Thoracic aorta (tissue), 2 donors: ENCODE results near the gene THOC1. TPM values are rescaled to one million over a fixed set of nuclear protein-coding genes. Genes with fewer than 3 reads are reported as not detected.

Experiments used
- ATAC-seq: fragments of 150-250 bp; one replicate; pipeline ENCODE4 v1.8.0; 2017; ENCODE audit warnings: low read depth; ENCODE audit not compliant: insufficient number of reproducible peaks, low FRiP score
- DNase-seq: peaks from one replicate; pipeline ENCODE4 v3.0.0-alpha.2; 2020; ENCODE audit warnings: low spot score
- H3K27ac ChIP-seq, 2 donors: fragments of 200-600 bp; sonication (generic); 1 replicate in 1 of 2; 2 replicates in 1 of 2; pipeline ENCODE4 v1.5.1; 2016; ENCODE audit warnings: mild to moderate bottlenecking in 2 of 2, moderate library complexity in 2 of 2
- H3K27me3 ChIP-seq: fragments of 200-600 bp; sonication (generic); replicated peaks from 2 replicates; pipeline ENCODE4 v1.6.0; 2016; ENCODE audit warnings: mild to moderate bottlenecking; ENCODE audit not compliant: insufficient read depth
- H3K36me3 ChIP-seq: fragments of 200-600 bp; sonication (generic); one replicate; pipeline ENCODE4 v1.5.1; 2016
- H3K4me1 ChIP-seq, 2 donors: fragments of 200-600 bp; sonication (generic); 1 replicate in 1 of 2; 2 replicates in 1 of 2; pipeline versions ENCODE4 v1.5.1 to v1.6.0; 2016; ENCODE audit warnings: low read depth in 2 of 2, mild to moderate bottlenecking in 1 of 2; ENCODE audit not compliant: control insufficient read depth in 1 of 2
- H3K4me3 ChIP-seq: fragments of 200-600 bp; sonication (generic); 2 replicates; pipeline ENCODE4 v1.5.1; 2016; ENCODE audit warnings: mild to moderate bottlenecking
- H3K9me3 ChIP-seq: fragments of 200-600 bp; sonication (generic); 2 replicates; pipeline ENCODE4 v1.5.1; 2016
- total RNA-seq, 2 donors: library from RNA; depleted of rRNA; stranded (reverse); fragments of >200 nt; gene quantifications; one replicate each; pipeline versions ENCODE4 v1.1.0 to v1.2.3, GENCODE V29; 2016
- TF ChIP-seq, protein P1 (sequence below): fragments of 200-600 bp; sonication (generic); IDR thresholded peaks from one replicate; pipeline ENCODE4 v1.5.1; 2019; ENCODE audit warnings: antibody characterized with exemption

THOC1 gene
- total RNA-seq, 2 donors from 2014 or later = 57.4 to 126 TPM

DNA sequence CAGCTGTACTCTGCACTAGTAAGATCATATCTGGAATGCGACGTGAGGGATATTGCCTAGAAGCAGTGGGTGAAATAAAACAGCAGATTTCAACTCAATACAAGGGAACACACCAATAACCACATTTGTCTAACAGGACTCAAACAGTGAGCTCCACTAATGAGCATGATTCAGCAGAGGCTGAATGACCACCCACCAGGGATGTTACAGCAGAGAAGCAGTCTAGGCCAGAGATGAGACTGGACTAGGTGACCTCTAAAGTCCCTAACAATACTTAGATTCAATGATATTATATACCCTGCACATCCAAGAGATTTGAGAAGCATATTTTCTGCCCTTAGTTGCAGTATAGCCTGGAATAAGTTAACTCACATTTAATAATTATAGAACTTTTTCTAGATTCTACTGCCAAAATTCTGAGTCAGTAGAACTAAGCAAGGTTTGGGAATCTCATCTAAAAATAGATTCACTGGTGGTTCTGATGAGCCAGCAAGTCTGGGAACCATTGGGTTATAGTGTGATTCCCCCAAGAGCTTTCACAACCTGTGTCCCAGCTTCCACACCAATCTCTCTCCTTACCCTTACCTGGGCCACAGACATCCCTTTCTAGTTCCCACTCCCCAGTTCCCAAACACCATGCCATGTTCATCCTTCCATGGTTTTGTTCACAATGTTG is 6.3 kb downstream of the THOC1 start:
- Histone ChIP-seq H3K9me3 (no peaks in the 10 kb centered on the region), H3K27me3 (no peaks in the 10 kb centered on the region), H3K36me3 (peaks cover 29% of the 10 kb centered on the region), H3K4me3 (no peak overlapping the region), H3K27ac (no peak overlapping the region), H3K4me1 (peaks cover 4 to 7% of the 10 kb centered on the region in 2 donors)
- TF ChIP-seq, protein P1, sequence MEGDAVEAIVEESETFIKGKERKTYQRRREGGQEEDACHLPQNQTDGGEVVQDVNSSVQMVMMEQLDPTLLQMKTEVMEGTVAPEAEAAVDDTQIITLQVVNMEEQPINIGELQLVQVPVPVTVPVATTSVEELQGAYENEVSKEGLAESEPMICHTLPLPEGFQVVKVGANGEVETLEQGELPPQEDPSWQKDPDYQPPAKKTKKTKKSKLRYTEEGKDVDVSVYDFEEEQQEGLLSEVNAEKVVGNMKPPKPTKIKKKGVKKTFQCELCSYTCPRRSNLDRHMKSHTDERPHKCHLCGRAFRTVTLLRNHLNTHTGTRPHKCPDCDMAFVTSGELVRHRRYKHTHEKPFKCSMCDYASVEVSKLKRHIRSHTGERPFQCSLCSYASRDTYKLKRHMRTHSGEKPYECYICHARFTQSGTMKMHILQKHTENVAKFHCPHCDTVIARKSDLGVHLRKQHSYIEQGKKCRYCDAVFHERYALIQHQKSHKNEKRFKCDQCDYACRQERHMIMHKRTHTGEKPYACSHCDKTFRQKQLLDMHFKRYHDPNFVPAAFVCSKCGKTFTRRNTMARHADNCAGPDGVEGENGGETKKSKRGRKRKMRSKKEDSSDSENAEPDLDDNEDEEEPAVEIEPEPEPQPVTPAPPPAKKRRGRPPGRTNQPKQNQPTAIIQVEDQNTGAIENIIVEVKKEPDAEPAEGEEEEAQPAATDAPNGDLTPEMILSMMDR = no peak
- no peak for ATAC-seq
- DNase-seq = no peak

DNA sequence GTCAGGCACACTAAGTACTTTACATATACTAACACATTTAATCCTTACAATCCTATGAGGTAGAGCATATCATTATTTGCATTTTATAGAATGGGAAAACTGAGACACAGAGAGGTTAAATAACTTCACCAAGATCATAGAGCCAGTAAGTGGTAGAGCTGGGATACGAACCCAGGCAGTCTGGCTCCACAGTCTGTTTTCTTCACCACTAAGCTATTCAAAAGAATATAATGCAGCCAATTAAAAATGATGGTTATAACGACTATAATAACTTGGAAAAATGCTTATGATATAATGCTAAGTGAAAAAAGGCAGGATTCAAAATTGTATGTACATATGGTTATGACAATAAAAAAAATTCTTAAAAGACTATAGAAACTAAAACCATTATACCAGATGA is 7.3 kb downstream of the THOC1 start:
- Histone ChIP-seq H3K27me3 (no peaks in the 10 kb centered on the region), H3K27ac (no peak overlapping the region), H3K4me1 (peaks cover 4 to 5% of the 10 kb centered on the region in 2 donors), H3K9me3 (no peaks in the 10 kb centered on the region), H3K4me3 (no peak overlapping the region), H3K36me3 (peaks cover 38% of the 10 kb centered on the region)
- no peak for DNase-seq
- TF ChIP-seq, protein P1 = no peak
- no peak for ATAC-seq

DNA sequence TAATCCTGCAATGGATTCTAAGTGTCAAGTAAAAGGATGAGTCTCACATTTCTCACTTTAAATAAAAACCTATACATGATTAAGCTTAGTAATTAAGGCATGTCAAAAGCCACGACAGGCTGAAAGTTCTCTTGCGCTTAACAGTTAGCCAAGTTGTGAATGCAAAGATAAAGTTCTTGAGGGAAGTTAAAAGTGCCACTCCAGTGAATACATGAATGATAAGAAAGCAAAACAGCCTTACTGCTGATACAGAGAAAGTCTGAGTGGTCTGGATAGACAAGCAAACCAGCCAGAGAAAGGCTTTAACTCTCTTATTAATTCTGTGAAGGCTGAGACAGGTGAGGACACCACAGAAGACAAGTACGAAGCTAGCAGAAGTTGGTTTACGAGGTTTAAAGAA is 12.7 kb downstream of the THOC1 start:
- H3K4me3 ChIP-seq = no peak overlapping the region
- no peak for ATAC-seq
- no peak overlapping the region for H3K27ac ChIP-seq
- no peaks in the 10 kb centered on the region for H3K4me1 ChIP-seq
- TF ChIP-seq, protein P1 = no peak
- peaks cover 41% of the 10 kb centered on the region for H3K36me3 ChIP-seq
- DNase-seq = no peak
- H3K9me3 ChIP-seq = no peaks in the 10 kb centered on the region
- no peaks in the 10 kb centered on the region for H3K27me3 ChIP-seq

DNA sequence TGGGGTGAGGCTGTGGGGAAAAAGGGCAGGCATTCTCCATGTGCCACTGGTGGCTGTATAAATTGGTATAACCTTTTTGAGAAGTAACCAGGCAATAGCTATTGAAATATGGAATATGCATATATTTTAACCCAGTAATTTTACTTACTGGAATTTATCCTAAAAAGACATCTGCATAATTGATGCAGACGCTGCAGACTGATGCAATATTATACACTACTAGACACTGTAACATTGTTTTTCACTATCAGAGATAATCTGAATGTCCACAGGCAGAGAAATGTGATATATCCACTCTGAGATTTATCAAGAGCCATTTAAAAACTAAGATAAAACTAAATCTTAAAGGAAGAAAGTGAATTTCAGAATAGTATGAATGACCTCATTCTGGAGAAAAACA is 14.7 kb downstream of the THOC1 start:
- Histone ChIP-seq H3K36me3 (peaks cover 46% of the 10 kb centered on the region), H3K4me3 (no peak overlapping the region), H3K9me3 (no peaks in the 10 kb centered on the region), H3K4me1 (no peaks in the 10 kb centered on the region), H3K27ac (no peak overlapping the region), H3K27me3 (no peaks in the 10 kb centered on the region)
- ATAC-seq (no peak), DNase-seq (no peak)
- TF ChIP-seq, protein P1 = no peak

DNA sequence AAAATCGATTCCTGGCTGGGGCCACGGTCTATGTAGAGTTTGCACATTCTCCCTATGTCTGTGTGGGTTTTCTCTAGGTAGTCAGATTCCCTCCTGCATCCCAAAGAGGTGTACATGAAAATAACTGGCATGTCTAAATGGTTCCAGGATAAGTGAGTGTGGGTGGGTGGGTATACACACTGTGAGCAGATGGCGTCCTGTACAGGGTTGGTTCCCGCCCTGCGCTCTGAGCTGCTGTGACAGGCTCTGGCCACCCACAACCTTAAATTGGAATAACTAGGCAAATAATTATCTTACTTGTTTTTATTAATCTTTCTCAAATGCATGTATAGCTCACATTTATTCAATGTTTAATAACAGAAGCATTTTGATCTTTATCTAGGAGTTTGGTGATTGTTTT is 16.3 kb downstream of the THOC1 start:
- no peak overlapping the region for H3K27ac ChIP-seq
- H3K4me3 ChIP-seq = no peak overlapping the region
- H3K27me3 ChIP-seq = no peaks in the 10 kb centered on the region
- ATAC-seq (no peak), DNase-seq (no peak)
- H3K9me3 ChIP-seq = no peaks in the 10 kb centered on the region
- no peaks in the 10 kb centered on the region for H3K4me1 ChIP-seq
- peaks cover 33% of the 10 kb centered on the region for H3K36me3 ChIP-seq
- TF ChIP-seq, protein P1 = no peak
